CD4-positive, alpha-beta T cell treated with Interleukin-17A for 1 hour (primary cell): Measurements from ENCODE around the gene HEXD.
A peak's percentile ranks its signal among the peaks of the same experiment; 100 is the strongest.

Source experiments
- DNase-seq: peaks from one replicate; pipeline ENCODE4 v3.0.0-alpha.2; 2020

Gene HEXD

DNA sequence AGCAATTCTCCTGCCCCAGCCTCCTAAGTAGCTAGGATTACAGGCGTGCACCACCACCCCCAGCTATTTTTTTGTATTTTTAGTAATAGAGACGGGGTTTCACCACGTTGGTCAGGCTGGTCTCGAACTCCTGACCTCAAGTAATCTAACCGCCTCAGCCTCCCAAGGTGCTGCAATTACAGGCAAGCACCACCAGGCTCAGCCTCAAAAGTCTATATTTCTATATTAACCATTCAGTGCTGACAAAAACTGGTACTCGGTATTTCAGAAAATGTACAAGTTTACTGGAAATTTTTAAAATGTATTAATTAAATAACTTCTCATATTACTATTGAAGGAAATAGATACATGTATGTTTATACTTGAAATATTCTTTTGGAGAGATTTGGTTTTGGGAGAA is 1.4 kb upstream of the HEXD start:
- DNase-seq: no peak

DNA sequence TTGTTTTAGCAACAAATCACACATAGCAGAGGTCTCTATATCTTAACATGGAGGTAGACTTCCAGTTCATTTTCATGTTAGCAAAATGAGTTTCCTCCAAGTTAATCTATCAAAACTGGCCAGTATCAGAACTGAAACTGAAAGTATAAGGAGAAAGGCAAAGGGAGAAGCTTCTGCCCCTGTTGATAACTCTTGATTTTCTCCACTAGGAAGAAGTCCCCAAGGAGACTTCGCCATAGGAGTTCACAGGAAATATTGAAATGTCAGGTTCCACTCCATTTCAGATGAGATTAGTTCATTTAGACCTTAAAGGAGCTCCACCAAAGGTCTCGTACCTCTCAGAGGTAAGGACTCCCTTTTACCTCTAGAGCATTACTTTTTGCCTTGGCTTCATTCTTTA is 1.4 kb downstream of the HEXD start:
- peak; percentile 32 for DNase-seq

DNA sequence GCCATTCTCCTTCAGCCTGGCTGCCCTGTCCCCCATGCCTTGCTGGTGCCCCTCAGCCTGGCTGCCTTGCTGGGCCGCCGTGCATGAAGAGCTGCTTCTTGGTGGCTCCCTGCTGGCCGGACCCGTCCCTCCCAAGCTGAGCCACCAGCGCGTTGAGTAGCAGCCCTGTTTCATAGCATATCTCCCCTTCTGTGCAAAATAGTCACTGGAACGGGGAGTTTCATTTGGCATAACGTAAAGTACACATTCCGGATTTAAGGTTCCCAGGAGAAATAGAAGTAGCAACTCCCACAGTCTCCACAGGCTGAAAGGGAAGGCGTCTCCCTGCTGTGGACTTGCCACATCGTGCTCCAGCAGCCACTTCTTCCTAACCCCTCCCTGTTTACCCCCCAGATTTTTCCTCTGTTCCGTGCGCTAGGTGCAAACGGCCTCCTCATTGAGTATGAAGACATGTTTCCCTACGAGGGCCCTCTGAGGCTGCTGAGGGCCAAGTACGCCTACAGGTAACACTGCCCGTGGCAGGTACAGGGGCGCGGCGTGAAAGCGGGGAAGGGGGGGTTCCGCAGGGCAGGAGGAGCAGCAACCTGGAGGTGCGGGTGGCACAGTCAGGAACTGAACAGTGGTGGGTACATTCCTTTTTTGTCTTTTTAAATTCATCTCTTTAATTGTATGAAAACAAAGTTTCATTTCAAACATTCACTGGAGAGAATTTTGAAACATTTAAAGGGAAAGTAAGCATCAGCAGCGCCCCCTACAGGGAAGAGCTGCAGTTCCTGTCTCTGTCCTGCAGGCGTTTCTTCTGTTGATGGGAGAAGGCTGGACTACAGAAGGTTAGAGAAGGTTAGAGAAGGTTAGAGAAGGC is 6.1 kb downstream of the HEXD start:
- DNase-seq: peak; percentile 64

DNA sequence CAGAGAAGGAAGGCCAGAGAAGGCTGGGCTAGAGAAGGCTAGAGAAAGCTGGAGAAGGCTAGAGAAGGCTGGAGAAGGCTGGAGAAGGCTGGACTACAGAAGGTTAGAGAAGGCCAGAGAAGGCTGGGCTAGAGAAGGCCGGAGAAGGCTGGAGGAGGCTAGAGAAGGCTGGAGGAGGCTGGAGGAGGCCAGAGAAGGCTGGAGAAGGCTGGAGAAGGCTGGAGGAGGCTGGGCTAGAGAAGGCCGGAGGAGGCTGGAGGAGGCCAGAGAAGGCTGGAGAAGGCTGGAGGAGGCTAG is 6.7 kb downstream of the HEXD start:
- no peak for DNase-seq

DNA sequence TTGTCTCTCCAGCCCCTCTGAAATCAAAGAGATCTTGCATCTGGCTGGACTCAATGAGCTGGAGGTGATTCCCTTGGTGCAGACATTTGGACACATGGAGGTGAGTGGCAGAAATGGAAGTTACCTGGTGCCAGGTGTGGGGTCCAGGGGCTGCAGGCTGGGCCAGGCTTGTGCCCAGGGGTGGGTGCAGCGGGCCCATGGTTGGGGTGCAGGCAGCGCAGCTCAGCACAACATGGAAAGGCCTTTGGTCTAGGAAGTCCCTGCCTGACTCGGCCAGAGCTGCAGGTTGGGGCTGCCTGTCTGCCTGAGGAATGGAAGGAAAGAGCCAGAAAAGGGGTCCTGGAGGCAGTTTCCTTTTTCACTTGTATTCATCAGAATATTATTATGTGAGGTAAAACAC is 10.4 kb downstream of the HEXD start:
- DNase-seq: no peak

DNA sequence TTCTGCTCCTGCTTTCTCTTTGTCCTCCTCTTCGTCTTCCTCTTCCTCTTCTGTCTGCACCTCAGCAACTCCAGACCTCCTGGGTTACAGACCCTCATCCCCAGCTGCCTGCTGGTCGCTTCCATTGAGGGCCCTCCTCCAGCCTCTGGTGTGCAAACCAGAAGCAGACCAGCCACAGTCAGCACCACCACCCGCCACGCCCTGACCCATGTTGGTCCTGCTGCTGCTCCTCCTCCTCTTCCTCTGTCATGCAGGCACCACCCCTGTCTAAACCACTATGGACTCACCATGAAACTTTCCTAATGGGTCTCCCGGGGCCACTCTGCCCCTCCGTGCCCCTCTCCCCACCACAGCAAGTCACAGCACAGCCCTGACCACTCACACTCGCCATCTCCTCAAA is 11.7 kb downstream of the HEXD start:
- no peak for DNase-seq

DNA sequence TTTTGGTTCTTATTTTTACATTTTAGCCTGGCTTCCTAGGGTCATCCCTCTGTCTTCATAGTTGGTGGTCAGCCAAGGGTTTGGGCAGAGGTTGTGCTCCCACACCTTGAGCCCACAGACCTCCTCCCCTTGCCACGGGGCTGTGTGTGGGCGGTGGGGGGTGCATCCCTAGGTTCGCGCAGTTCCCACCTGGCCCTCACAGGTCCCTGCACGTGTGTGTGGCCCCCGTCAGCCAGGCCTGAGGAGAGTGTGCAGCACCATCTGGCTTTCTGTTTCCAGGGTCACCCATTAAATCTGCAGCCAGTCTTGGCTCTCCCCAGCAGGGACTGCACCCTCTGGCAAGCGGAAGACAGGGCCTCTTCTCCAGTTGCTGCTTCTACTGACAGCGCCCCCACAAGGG is 13.9 kb downstream of the HEXD start:
- DNase-seq: no peak

DNA sequence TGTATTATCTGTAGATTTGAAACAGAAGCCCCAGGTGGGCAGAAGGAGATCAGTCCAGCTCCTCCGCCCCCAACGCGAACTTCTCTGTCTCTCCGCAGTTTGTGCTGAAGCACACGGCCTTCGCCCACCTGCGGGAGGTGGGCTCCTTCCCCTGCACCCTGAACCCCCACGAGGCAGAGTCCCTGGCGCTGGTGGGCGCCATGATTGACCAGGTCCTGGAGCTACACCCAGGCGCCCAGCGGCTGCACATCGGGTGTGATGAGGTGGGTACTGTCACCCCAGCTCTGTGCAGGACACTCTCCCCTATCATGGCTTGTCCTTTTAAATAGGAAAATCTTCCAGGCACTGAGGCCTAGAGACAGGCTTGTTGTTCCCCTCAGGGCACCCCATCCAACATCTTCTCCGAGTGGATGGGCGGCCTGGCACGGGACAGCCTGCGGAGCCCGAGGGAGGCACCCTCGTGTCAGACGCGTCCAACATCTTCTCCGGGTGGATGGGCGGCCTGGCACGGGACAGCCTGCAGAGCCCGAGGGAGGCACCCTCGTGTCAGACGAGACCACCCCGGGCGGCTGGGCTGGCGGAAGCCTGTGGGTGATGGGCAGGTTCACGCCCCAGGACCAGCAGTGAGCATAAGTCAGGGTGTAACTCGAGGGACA is 15.5 kb downstream of the HEXD start:
- DNase-seq: no peak

DNA sequence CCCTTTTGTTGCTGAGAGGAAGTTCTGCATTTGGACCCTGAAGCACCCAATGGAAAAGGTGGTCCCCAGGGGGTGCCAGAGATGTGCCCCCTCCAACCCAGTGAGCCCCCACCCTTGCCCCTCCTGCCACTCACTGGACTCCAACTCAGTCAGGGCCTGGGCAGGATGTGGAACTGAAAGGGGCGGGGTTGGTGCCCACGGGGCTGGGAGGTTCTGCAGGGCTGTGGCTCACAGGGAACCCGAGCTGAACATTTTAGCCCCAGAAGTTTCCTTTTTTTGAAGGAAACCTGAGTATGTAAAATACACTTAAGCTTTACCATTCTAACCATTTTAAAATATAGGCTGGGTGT is 16.0 kb downstream of the HEXD start:
- DNase-seq: peak; percentile 33

DNA sequence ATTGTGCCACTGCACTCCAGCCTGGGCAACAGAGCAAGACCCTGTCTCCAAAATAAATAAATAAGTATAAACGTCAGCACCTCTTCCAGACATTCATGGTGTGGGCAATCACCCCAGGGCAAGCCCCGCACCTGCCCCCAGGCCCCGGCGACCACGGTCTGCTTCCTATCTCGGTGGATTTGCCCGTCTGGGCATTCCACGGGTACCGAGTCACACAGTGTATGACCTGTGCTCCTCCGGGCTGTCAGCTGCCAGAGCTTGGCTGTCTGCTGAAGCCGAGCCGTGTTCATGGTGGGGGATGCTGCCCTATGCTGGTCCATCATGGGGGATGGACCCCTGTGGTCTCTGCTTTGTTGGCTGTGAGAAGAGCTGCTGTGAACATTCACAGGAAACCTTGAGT is 17.0 kb downstream of the HEXD start:
- no peak for DNase-seq

DNA sequence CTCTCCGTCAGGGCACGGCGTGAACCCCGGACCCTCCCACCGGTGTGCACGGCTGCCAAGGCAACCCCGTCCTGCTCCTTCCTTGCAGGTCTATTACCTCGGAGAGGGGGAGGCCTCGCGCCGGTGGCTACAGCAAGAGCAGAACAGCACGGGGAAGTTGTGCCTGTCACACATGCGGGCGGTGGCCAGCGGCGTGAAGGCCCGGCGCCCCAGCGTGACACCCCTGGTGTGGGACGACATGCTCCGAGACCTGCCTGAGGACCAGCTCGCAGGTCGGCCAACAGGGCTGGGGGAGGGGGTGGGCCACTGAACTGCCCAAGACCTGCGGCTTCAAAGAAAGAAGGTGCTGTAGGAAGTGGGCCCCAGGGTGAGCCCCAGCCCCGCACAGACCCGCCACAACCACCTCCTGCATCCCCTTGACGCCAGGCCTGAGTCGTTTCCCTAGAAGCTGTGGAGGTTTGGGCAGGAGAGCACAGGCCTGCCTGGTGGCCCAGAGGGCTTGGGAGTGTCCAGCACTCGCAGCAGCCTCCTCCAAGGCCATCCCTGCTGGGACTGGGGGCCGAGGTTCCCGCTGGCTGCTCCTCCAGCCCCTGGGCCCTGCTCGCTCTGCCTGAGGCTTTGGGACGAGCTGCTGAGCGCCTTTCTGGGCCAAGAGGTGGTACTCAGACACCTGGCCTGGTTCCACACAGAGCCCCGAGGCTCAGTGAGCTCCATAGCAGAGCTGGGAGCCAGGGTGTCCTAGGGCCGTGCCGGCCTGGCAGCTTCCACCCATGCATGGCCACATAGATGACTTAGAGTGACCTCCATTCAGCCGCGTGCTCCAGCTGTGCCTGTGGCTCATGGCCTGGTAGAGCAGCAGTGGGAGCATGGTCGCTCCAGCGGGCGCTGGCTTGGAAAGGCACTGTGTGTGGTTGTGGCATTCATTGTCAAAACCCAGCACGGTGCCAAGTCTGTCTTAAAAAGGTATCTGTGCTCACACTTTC is 17.7 kb downstream of the HEXD start:
- no peak for DNase-seq

DNA sequence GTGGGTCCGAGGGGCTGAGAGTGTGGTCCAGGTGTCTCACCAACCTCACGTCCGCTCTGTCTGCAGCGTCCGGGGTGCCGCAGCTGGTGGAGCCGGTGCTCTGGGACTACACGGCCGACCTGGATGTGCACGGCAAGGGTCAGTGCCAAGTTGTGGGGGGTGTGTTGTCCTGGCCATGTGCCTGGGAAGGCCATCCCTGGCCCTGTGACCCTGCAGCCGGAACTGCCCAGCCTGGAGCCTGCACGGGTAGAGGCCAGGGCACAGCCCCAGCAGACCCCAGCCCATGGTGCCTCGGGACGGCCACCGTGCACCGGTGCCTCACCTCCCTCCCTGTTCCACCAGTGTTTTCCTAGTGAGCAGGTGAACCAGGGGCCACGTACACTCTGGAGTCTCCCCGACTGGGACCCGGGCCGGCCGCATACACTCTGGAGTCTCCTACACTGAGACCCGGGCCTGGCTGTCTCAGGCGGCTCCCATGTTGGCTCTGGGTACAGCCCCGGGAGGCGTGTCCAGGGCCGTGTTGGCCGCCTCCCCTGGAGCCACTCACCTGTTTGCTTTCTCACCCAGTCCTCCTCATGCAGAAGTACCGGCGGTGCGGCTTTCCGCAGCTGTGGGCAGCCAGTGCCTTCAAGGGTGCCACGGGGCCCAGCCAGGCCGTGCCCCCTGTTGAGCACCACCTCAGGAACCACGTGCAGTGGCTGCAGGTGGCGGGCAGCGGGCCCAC is 18.6 kb downstream of the HEXD start:
- DNase-seq: no peak

DNA sequence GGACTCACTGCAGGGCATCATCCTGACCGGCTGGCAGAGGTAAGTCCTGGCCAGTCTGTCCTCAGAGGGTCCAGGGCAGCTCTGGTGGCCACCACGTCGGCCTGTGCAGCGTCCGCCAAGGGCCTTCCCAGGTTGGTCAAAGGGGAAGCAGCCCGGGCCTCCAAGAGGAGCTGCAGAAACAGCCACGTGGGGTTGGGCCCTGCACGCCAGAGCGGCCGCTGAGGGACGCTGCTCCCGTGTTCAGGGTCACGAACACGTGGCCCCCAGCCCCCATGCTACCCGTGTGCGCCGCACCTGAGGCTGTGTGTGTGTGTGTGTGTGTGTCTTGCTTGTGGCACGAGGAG is 19.1 kb downstream of the HEXD start:
- DNase-seq: no peak

DNA sequence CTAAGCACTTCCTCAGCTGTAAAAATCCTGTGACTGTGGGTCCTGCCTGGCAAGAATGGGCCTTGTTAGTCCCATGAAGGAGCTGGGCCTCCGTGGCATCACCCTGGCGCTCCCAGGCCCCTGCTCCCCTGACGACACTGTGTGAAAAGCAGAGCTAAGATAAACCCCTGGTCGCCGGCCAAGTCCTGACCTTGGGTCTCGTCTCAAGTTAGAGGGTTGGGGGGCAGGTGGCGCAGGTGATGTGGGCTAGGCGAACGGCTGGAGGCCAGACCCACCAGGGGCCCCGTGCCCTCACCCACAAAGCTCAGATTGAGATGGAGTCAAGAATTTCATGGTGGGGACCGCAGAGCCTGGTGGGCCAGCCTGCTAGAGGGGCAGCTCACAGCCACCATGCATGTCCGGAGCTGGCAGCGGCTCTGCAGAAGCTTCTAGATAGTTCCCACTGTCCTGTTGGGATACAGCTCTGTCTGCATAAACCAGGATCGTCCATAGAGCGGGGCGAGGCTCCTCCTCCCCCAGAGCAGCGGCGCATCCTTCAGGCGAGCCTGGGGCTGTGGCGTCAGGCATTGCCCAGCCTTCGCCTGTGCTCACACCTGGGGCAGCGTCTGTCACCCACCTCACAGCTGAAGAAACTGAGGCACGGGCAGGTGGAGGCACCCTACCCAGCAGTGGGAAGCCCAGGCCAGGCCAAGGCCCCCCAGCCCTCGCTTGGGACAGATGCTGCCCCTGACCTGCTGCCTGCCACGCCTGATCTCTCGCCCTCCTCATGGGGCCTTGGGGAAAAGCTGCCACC is 20.4 kb downstream of the HEXD start:
- DNase-seq: no peak

DNA sequence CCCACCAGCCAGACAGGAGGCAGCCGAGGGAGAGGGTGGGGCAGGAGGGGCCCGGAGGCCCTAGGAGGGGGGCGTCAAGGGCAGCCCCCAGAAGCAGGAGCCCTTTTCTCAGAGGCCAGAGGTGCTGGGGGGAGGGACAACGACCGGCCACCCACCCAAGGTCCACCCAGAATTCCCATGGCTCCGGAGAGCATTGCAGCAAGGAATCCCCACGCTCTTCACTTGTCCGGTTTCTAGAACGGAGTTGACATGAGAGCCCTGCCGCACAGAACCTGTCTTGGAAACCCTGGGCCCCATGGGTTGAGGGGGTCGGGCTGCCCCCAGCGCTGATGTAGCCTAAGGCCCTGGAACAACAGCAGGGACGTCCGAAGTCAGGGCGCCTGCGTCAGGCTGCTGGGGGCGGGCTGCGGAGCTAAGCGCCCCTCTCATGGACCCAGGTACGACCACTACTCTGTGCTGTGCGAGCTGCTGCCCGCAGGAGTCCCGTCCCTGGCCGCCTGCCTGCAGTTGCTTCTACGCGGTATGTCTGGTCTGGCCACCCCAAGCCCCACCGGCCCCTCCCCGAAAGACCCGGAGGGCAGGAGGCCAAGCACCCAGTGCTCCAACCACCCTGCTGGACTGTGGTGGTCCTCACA is 21.2 kb downstream of the HEXD start:
- DNase-seq: no peak

DNA sequence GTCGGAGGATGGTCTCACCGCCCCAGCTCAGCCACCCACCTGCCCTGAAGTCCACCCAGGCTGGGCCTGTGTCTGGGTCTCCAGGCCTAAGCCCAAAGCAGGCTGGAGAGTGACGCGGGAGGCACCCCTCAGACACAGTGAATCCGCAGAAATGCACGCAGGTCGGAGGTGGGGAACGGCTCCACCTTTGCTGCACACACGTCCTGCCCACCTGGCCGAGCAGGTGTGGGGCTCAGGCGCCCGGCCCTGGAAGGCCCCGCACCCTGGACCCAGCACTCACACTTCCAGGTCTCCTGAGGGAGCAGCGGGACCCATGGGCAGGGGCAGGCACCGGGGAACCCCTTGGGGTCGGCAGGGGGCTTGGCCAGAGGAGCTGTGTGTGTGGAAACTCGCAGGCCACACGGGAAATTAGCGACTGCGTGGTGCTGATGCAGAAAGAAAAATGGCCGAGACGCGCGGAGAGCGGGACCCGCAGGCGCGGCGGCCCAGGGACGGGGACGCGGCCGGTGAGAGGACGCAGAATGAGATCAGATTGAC is 21.8 kb downstream of the HEXD start:
- DNase-seq: no peak

DNA sequence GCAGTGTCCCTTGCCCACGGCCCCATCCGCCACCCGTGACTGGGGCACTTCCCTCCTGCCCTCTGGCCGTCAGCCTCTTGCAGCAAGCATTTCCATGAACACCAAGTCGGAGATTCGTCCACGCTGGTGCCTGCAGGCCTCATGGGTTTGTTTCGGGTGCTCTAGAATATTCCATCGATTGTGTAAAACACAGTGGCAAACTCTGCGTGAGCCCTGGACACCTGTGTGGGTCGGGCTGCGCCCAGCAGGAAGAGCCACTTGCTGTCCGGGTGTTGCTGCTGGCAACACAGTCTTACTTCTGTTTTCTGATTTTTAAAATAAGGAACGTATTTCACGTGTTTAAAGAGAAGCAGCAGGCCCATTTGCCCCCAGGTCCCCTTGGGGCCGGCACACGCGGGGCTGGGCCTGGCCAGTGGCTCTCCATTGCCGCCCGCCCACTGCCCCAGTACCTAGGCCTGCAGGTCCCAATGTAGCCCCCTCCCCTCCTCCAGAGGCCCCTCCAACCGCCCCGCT is 22.4 kb downstream of the HEXD start:
- DNase-seq: no peak

DNA sequence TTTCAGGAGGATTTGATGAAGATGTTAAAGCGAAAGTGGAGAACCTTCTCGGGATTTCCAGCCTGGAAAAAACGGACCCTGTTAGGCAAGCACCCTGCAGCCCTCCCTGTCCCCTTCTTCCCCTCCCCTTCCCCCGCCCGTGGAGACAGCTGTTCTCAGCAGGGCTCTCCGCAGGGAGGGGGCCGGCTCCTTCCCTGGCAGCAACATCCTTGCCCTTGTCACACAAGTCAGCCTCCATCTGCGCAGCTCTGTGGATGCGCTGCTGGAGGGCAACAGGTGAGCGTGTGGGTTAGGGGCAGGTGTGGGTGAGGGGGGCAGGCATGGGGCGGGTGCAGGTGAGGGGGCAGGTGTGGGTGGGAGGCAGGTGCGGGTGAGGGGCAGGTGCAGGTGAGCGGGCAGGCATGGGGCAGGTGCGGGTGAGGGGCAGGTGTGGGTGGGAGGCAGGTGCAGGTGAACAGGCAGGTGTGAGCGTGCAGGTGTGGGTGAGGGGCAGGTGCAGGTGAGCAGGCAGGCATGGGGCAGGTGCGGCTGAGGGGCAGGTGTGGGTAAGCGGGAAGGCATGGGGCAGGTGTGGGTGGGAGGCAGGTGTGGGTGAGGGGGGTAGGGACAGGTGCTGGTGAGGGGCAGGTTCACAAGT is 23.0 kb downstream of the HEXD start:
- DNase-seq: no peak

DNA sequence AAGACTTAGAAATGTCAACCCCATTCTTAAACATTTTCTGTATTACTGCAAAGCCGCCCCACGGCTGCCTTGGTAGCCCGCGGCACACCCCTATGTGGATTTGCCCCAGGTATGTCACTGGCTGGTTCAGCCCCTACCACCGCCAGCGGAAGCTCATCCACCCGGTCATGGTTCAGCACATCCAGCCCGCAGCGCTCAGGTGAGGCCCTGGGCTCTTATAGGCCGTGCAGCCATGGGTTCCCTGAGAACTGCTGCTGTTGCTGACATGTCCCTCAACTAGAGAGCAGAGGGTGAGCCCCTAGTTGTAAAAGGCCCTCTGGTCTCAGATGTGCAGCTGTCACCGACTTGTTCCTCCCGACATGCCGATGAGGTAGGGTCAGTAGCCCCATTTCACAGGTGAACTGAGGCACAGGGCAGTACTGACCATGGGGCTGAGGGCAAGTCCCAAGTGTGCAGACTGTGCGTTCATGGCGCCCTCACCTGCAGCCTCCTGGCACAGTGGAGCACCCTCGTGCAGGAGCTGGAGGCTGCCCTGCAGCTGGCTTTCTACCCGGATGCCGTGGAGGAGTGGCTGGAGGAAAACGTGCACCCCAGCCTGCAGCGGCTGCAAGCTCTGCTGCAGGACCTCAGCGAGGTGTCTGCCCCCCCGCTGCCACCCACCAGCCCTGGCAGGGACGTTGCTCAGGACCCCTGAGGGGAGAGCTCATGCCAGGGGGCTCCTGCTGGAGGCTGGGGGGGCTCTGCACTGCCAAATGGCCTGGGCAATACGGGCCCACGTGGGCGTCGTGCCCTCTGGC is 23.7 kb downstream of the HEXD start:
- no peak for DNase-seq
